Activated T-cell treated with anti-CD3 and anti-CD28 coated beads for 24 hours (primary cell): ENCODE measurements around the gene HSD3B1.

ENCODE experiments used
- DNase-seq: peaks from one replicate; pipeline ENCODE4 v3.0.0-alpha.2; 2020; ENCODE audit warnings: low read depth

Gene HSD3B1

GRCh38 chr1:119506941-119507340 lies at the start of gene HSD3B1:
TSS of gene HSD3B1 (plus strand) at chr1:119507210. CDS start at chr1:119507477, 267 bp downstream.
- no peak for DNase-seq

GRCh38 chr1:119462964-119463363 lies 44.0 kb upstream of the HSD3B1 start:
- no peak for DNase-seq

- DNase-seq = no peak
These were observed 43.4 kb upstream of the HSD3B1 start for GRCh38 chr1:119463569-119463968.

GRCh38 chr1:119466445-119466844 lies 40.6 kb upstream of the HSD3B1 start:
- no peak for DNase-seq

GRCh38 chr1:119467219-119467618 lies 39.8 kb upstream of the HSD3B1 start:
- DNase-seq = no peak

GRCh38 chr1:119467857-119468668 lies 38.9 kb upstream of the HSD3B1 start:
- DNase-seq = no peak

- no peak for DNase-seq
These were observed 37.3 kb upstream of the HSD3B1 start for GRCh38 chr1:119469741-119470140.

- DNase-seq = no peak
These were observed 36.6 kb upstream of the HSD3B1 start for GRCh38 chr1:119470377-119470776.

- DNase-seq = no peak
These were observed 36.1 kb upstream of the HSD3B1 start for GRCh38 chr1:119470958-119471357.

GRCh38 chr1:119471566-119471965 lies 35.4 kb upstream of the HSD3B1 start:
- no peak for DNase-seq

GRCh38 chr1:119472080-119472818 lies 34.8 kb upstream of the HSD3B1 start:
- no peak for DNase-seq

GRCh38 chr1:119472819-119473175 lies 34.2 kb upstream of the HSD3B1 start:
- DNase-seq = no peak

DNA sequence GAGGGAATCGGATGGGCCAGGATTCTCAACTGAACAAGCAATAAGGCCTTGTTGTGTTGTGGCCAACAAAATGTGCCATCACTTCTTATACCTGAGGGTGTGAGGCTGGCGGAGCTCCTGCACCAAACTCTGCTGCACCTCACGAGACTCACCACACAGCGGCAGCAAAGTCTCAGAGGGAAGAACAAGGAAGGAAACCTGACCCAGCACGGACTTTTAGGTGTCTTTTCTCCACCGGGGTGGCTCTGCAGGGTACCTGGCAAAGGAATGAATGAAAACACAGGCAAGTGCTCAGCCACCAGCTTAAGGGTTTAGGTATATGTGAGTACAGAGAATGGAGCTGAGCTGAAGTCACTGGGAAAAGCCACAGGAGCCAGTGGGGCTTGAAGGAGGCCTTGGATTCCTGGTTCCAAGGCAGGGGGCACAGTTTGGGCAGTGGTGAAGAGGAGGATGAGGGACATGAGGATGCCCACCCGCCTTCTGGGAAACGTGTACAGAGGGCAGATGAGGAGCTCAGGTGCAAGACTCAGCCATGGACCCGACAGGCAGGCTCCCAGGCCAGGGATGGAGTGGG lies 31.1 kb upstream of the HSD3B1 start:
- no peak for DNase-seq

DNA sequence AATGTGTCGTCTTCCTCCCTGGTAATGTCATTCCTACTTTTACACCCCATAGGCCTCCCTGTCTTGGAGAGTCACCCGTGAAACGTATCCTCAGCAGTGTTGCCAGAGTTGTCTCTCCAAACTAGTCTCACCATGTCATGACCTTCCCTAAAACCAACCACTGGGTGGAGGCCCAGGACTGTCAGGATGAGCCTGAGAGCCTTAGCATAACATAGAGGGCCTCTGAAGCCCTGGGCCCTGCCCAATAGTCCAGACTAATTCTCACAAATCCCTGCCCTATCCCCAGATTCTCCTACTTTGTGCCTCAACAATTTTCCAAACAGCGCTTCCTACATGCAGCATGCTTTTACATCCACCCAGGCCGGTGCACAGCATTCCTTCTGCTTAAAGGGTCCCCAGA lies 29.3 kb upstream of the HSD3B1 start:
- DNase-seq = no peak

DNA sequence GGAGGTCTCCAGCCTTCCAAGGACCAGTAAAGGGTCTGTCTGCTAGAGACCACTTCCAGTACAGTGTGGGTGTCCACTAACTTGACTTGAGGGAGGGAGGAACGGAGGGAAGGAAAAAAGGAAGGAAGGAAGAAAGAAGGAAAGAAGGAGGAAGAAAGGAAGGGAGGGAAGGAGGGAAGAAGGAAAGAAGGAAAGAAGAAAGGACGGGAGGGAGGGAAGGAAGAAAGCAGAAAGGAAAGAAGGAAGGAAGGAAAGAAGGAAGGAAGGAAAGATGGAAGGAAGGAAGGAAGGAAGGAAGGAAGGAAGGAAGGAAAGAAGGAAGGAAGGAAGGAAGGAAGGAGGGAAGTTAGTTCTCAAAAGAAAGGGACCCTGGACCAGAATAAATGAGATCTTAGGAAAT lies 26.8 kb upstream of the HSD3B1 start:
- DNase-seq = no peak

DNA sequence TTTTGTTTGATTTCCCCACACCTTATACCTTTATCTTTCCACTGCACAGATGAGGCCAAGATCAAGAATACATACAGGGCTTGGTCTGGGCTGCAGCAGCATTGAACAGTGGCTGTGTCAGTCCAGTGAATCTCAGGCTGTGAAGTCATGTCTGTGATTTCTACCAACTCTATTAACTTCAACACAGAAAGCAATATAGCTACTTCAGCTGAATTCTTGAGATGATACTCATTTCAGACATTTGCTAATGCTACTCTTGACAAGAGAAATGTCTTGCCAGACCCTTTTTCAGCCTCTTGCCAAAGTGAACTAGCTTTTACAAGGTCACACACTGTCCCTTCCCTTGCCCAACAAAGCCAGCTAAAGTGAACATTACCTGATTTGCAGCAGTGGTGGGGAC lies 25.1 kb upstream of the HSD3B1 start:
- DNase-seq = no peak

DNA sequence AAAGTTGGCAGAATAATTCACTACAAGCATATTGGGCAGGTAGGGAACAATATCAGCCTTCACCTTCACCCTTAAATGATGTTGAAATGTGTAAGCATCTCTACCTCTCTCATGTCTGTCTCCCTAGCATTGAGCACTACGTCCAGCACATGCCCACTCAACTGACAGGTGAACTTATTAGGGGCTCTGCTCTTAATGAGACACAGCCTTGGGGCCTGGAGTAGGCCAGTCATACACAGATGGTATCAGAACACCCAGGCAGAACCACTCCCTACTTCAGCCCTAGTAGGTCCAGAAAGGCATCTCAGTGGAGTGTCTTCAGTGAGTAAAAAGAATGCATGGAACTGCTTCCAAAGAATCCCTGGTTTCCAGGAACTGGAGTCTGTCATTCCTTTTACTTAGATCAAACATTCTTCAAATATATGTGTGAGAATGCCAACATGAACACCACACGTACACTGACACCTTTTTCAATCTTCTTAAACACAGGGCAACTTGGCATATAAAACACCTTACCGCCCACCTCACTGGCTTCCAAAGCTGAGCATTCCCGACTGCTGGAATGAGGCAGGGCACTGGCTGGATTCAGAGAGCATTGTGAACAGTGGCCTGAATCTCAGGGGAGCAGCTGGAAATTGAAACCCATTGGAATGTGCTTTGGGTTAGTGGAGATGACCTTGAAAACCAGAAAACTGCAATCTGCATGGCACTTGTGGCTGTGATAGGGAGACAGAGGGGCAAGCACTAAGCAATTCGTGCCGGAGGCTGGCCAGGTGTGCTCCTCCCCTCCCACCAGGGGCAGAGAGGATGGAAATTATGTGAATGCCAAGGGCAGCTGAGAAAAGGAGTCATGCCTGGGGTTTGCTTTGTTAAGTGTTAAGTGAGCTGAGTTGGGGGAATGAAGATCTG lies 24.2 kb upstream of the HSD3B1 start:
- no peak for DNase-seq

GRCh38 chr1:119483441-119484200 lies 23.4 kb upstream of the HSD3B1 start:
- DNase-seq = no peak

GRCh38 chr1:119485201-119485600 lies 21.8 kb upstream of the HSD3B1 start:
- DNase-seq = no peak

- DNase-seq = no peak
These were observed 18.8 kb upstream of the HSD3B1 start for GRCh38 chr1:119488216-119488615.

GRCh38 chr1:119489201-119489600 lies 17.8 kb upstream of the HSD3B1 start:
- no peak for DNase-seq
